H9 (cell line): Measurements from ENCODE around the gene SLC25A15. TPM values are rescaled to one million over a fixed set of nuclear protein-coding genes. Genes with fewer than 3 reads are reported as not detected.

Experiments used
- DNase-seq: peaks from one replicate; pipeline ENCODE4 v3.0.0-alpha.2; 2017
- H2AFZ ChIP-seq: one replicate; pipeline ENCODE4 v1.6.1; 2013; ENCODE audit warnings: mild to moderate bottlenecking, low read length, control low read depth, moderate library complexity
- H2AK5ac ChIP-seq: 2 replicates; pipeline ENCODE4 v1.6.1; 2013; ENCODE audit warnings: low read length, control low read depth, mixed read lengths; ENCODE audit not compliant: insufficient read length
- H2BK120ac ChIP-seq: one replicate; pipeline ENCODE4 v1.6.1; 2013; ENCODE audit warnings: low read depth, mild to moderate bottlenecking, low read length, control low read depth, inconsistent platforms; ENCODE audit not compliant: poor library complexity, severe bottlenecking
- H2BK12ac ChIP-seq: 2 replicates; pipeline ENCODE4 v1.6.1; 2013; ENCODE audit warnings: low read length, control low read depth, mixed read lengths, low read depth; ENCODE audit not compliant: insufficient read length
- H2BK15ac ChIP-seq: 2 replicates; pipeline ENCODE4 v1.6.1; 2013; ENCODE audit warnings: low read depth, low read length, control low read depth
- H2BK20ac ChIP-seq: one replicate; pipeline ENCODE4 v1.6.1; 2013; ENCODE audit warnings: low read depth, mild to moderate bottlenecking, low read length, control low read depth, inconsistent platforms; ENCODE audit not compliant: poor library complexity, severe bottlenecking
- H2BK5ac ChIP-seq: 2 replicates; pipeline ENCODE4 v1.6.1; 2013; ENCODE audit warnings: low read length, control low read depth, mixed read lengths; ENCODE audit not compliant: insufficient read length
- H3K14ac ChIP-seq: 2 replicates; pipeline ENCODE4 v1.6.1; 2013; ENCODE audit warnings: low read length, control low read depth; ENCODE audit not compliant: insufficient read depth
- H3K18ac ChIP-seq: 2 replicates; pipeline ENCODE4 v1.6.1; 2013; ENCODE audit warnings: low read depth, mild to moderate bottlenecking, mixed read lengths, low read length, control low read depth; ENCODE audit not compliant: insufficient read length
- H3K23ac ChIP-seq: 2 replicates; pipeline ENCODE4 v1.6.1; 2013; ENCODE audit warnings: low read length, control low read depth, mixed read lengths, low read depth; ENCODE audit not compliant: insufficient read length
- H3K23me2 ChIP-seq: 2 replicates; pipeline ENCODE4 v1.6.1; 2013; ENCODE audit warnings: low read depth, mild to moderate bottlenecking, mixed read lengths, low read length, control low read depth; ENCODE audit not compliant: insufficient read length, poor library complexity, severe bottlenecking
- H3K27ac ChIP-seq: 2 replicates; pipeline ENCODE4 v1.5.1; 2013; ENCODE audit warnings: low read length, control low read depth, mixed read lengths, low read depth; ENCODE audit not compliant: insufficient read length
- H3K27me3 ChIP-seq: 2 replicates; pipeline ENCODE4 v1.6.1; 2013; ENCODE audit warnings: low read length, control low read depth, inconsistent platforms; ENCODE audit not compliant: insufficient read depth
- H3K4ac ChIP-seq: 2 replicates; pipeline ENCODE4 v1.6.1; 2013; ENCODE audit warnings: low read depth, mild to moderate bottlenecking, control low read depth, inconsistent platforms, low read length, moderate library complexity
- H3K4me1 ChIP-seq: 2 replicates; pipeline ENCODE4 v1.6.1; 2013; ENCODE audit warnings: low read length, control low read depth, inconsistent platforms; ENCODE audit not compliant: insufficient read depth
- H3K4me2 ChIP-seq: 2 replicates; pipeline ENCODE4 v1.6.1; 2013; ENCODE audit warnings: low read length, control low read depth, mixed read lengths; ENCODE audit not compliant: insufficient read length, insufficient read depth
- H3K56ac ChIP-seq: 2 replicates; pipeline ENCODE4 v1.6.1; 2013; ENCODE audit warnings: low read depth, mild to moderate bottlenecking, mixed read lengths, low read length, control low read depth; ENCODE audit not compliant: insufficient read length
- H3K79me1 ChIP-seq: 2 replicates; pipeline ENCODE4 v1.6.1; 2013; ENCODE audit warnings: low read depth, mild to moderate bottlenecking, moderate library complexity, low read length, control low read depth, inconsistent platforms; ENCODE audit not compliant: insufficient read depth, poor library complexity, severe bottlenecking
- H3K79me2 ChIP-seq: 2 replicates; pipeline ENCODE4 v1.6.1; 2013; ENCODE audit warnings: low read length, control low read depth, inconsistent platforms; ENCODE audit not compliant: insufficient read depth
- H3K9ac ChIP-seq: 2 replicates; pipeline ENCODE4 v1.6.1; 2013; ENCODE audit warnings: low read length, control low read depth, mixed read lengths; ENCODE audit not compliant: insufficient read length; ENCODE audit errors: extremely low read depth
- H3K9me3 ChIP-seq: one replicate; pipeline ENCODE4 v1.6.1; 2013; ENCODE audit warnings: low read depth, low read length, inconsistent platforms; ENCODE audit not compliant: control insufficient read depth
- H3T11ph ChIP-seq: one replicate; pipeline ENCODE4 v1.6.1; 2013; ENCODE audit warnings: mild to moderate bottlenecking, low read length, control low read depth, inconsistent platforms
- H4K20me1 ChIP-seq: one replicate; pipeline ENCODE4 v1.6.1; 2013; ENCODE audit not compliant: control insufficient read depth, insufficient read length, insufficient read depth
- H4K5ac ChIP-seq: 2 replicates; pipeline ENCODE4 v1.6.1; 2013; ENCODE audit warnings: low read depth, mild to moderate bottlenecking, mixed read lengths, low read length, control low read depth; ENCODE audit not compliant: insufficient read length
- H4K8ac ChIP-seq: replicated peaks from 2 replicates; pipeline ENCODE4 v1.6.1; 2013; ENCODE audit warnings: low read length, control low read depth, mixed read lengths, low read depth; ENCODE audit not compliant: insufficient read length
- H4K91ac ChIP-seq: 2 replicates; pipeline ENCODE4 v1.6.1; 2013; ENCODE audit warnings: low read depth, mild to moderate bottlenecking, moderate library complexity, mixed read lengths, low read length, control low read depth; ENCODE audit not compliant: insufficient read length
- H3K27ac Mint-ChIP-seq, 3 experiments: 2 replicates in 2 of 3; 3 replicates in 1 of 3; pipeline ENCODE4 v1.8.0; 2020 to 2021; ENCODE audit warnings: mixed read lengths in 3 of 3, mild to moderate bottlenecking in 1 of 3, moderate library complexity in 1 of 3
- H3K27me3 Mint-ChIP-seq: 2 replicates; pipeline ENCODE4 v1.8.0; 2021; ENCODE audit warnings: low read depth, mild to moderate bottlenecking, moderate library complexity, mixed read lengths
- H3K36me3 Mint-ChIP-seq, 3 experiments: 2 replicates in 2 of 3; 3 replicates in 1 of 3; pipeline ENCODE4 v1.8.0; 2020 to 2021; ENCODE audit warnings: low read depth in 3 of 3, mixed read lengths in 3 of 3; ENCODE audit not compliant: insufficient read depth in 1 of 3
- H3K4me1 Mint-ChIP-seq, 2 experiments: 2 replicates each; pipeline ENCODE4 v1.8.0; 2020; ENCODE audit warnings: mixed read lengths in 2 of 2
- H3K4me3 Mint-ChIP-seq, 2 experiments: 2 replicates in 1 of 2; 3 replicates in 1 of 2; pipeline ENCODE4 v1.8.0; 2020 to 2021; ENCODE audit warnings: mild to moderate bottlenecking in 2 of 2, mixed read lengths in 2 of 2, moderate library complexity in 1 of 2
- H3K9me3 Mint-ChIP-seq, 2 experiments: 2 replicates in 1 of 2; 3 replicates in 1 of 2; pipeline ENCODE4 v1.8.0; 2020; ENCODE audit warnings: mild to moderate bottlenecking in 2 of 2, mixed read lengths in 2 of 2, moderate library complexity in 1 of 2
- WGBS: extraction: QIAGEN DNeasy Blood & Tissue Kit; methylation state at CpG from one replicate; pipeline ENCODE4 v1.1.7; 2013; ENCODE audit warnings: missing lambda C conversion rate, low lambda C conversion rate, mixed read lengths; ENCODE audit not compliant: insufficient read length; ENCODE audit errors: extremely low coverage; 5-methylcytosine and 5-hydroxymethylcytosine counted together
- total RNA-seq: library from RNA; stranded (reverse); gene quantifications from 2 replicates; pipeline ENCODE4 v1.2.1, GENCODE V29; 2021
- TF ChIP-seq, protein P1 (sequence below): fragments of 200-600 bp; sonication (generic); conservative IDR thresholded peaks from 3 replicates; pipeline ENCODE4 v1.8.0; 2021; ENCODE audit warnings: antibody characterized with exemption, mild to moderate bottlenecking

The SLC25A15 gene
- total RNA-seq, 1 experiment from 2014 or later, result 21.1 TPM

DNA sequence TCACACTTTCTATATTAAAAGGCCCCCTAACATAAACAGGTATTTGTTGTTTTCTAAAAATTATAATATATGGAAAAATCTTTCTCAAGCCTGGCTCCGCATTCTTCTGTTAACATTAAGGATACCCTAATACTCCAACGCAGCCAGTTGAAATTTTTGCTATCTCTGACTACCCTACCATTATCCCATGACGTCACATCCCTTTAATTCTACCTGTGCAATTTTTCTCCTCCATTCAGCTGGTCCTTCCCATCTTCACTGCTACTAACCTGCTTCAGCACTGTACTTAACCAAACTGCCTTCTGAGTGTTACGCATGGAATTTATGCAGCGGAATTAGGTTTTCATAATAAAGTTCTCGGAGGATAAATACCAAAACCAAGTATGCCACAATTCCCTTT lies 19.4 kb upstream of the SLC25A15 start:
- Histone ChIP-seq H2AK5ac (no peak overlapping the region), H3K79me1 (peaks cover 5% of the 10 kb centered on the region), H3K23me2 (peaks cover 4% of the 10 kb centered on the region), H2AFZ (no peak overlapping the region), H3K4me2 (peak overlapping the region; percentile 99), H3K14ac (no peak overlapping the region), H3K23ac (no peak overlapping the region), H4K8ac (no peak overlapping the region), H4K91ac (no peak overlapping the region), H3K4me1 (no peaks in the 10 kb centered on the region), H3K27ac (no peak overlapping the region), H4K5ac (no peak overlapping the region), H2BK5ac (no peak overlapping the region), H3K56ac (no peak overlapping the region), H2BK120ac (no peak overlapping the region), H2BK12ac (no peak overlapping the region), H3K4ac (no peak overlapping the region), H3K79me2 (peaks cover 5% of the 10 kb centered on the region; the same call in 1 of the 2 replicates), H3K9me3 (no peaks in the 10 kb centered on the region), H4K20me1 (no peaks in the 10 kb centered on the region), H2BK20ac (no peak overlapping the region), H3K27me3 (no peaks in the 10 kb centered on the region), H2BK15ac (no peak overlapping the region), H3K18ac (no peak overlapping the region), H3K9ac (peak overlapping the region; percentile 93), H3T11ph (no peak overlapping the region)
- no peak for DNase-seq
- H3K4me1 Mint-ChIP-seq, result peaks cover 9 to 10% of the 10 kb centered on the region in 2 experiments
- H3K9me3 Mint-ChIP-seq, result no peaks in the 10 kb centered on the region
- H3K27me3 Mint-ChIP-seq, result no peaks in the 10 kb centered on the region
- H3K36me3 Mint-ChIP-seq, result peaks cover 0 to 7% (median 6%) of the 10 kb centered on the region in 3 experiments; a peak in 2 of 7 replicates
- no peak overlapping the region for H3K27ac Mint-ChIP-seq
- WGBS, result no CpG with 5 or more reads among the region's 6 CpGs
- H3K4me3 Mint-ChIP-seq, result peak overlapping the region; percentile 99
- TF ChIP-seq, protein P1, sequence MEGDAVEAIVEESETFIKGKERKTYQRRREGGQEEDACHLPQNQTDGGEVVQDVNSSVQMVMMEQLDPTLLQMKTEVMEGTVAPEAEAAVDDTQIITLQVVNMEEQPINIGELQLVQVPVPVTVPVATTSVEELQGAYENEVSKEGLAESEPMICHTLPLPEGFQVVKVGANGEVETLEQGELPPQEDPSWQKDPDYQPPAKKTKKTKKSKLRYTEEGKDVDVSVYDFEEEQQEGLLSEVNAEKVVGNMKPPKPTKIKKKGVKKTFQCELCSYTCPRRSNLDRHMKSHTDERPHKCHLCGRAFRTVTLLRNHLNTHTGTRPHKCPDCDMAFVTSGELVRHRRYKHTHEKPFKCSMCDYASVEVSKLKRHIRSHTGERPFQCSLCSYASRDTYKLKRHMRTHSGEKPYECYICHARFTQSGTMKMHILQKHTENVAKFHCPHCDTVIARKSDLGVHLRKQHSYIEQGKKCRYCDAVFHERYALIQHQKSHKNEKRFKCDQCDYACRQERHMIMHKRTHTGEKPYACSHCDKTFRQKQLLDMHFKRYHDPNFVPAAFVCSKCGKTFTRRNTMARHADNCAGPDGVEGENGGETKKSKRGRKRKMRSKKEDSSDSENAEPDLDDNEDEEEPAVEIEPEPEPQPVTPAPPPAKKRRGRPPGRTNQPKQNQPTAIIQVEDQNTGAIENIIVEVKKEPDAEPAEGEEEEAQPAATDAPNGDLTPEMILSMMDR, result no peak
